GM18502 (cell line): ENCODE results near the gene TSPAN11.

Experiments used
- ATAC-seq: cut with Tn5 transposase; IDR thresholded peaks from one replicate; pipeline ENCODE4 v1.9.1; 2021; ENCODE audit warnings: mild to moderate bottlenecking; ENCODE audit not compliant: unreplicated experiment, poor library complexity

Gene TSPAN11

GRCh38 chr12:30997685-30998440 is 71.3 kb downstream of the TSPAN11 start:
- ATAC-seq = no peak

GRCh38 chr12:30999011-30999410 is 72.5 kb downstream of the TSPAN11 start:
- no peak for ATAC-seq

GRCh38 chr12:30999723-31000122 is 73.2 kb downstream of the TSPAN11 start:
- ATAC-seq = no peak

- ATAC-seq = no peak
Observed at GRCh38 chr12:31000751-31001150, 74.2 kb downstream of the TSPAN11 start.

- no peak for ATAC-seq
Observed at GRCh38 chr12:31001581-31002360, 75.2 kb downstream of the TSPAN11 start.

GRCh38 chr12:31002361-31002725 is 75.8 kb downstream of the TSPAN11 start:
- no peak for ATAC-seq

- ATAC-seq = peak; percentile 44
Observed at GRCh38 chr12:31002999-31003398, 76.5 kb downstream of the TSPAN11 start.

- no peak for ATAC-seq
Observed at GRCh38 chr12:31003861-31004640, 77.5 kb downstream of the TSPAN11 start.

GRCh38 chr12:31004666-31005065 is 78.1 kb downstream of the TSPAN11 start:
- no peak for ATAC-seq

- no peak for ATAC-seq
Observed at GRCh38 chr12:31005256-31005943, 78.9 kb downstream of the TSPAN11 start.

- ATAC-seq = no peak
Observed at GRCh38 chr12:31005944-31006361, 79.4 kb downstream of the TSPAN11 start.

GRCh38 chr12:31006416-31007152 is 80.0 kb downstream of the TSPAN11 start:
- no peak for ATAC-seq

GRCh38 chr12:31007153-31007495 is 80.6 kb downstream of the TSPAN11 start:
- ATAC-seq = no peak

GRCh38 chr12:31007636-31008175 is 81.2 kb downstream of the TSPAN11 start:
- no peak for ATAC-seq

GRCh38 chr12:31008241-31008761 is 81.8 kb downstream of the TSPAN11 start:
- no peak for ATAC-seq

GRCh38 chr12:31008961-31009840 is 82.7 kb downstream of the TSPAN11 start:
- ATAC-seq = no peak

- no peak for ATAC-seq
Observed at GRCh38 chr12:31009976-31010375, 83.4 kb downstream of the TSPAN11 start.

GRCh38 chr12:31011336-31011735 is 84.8 kb downstream of the TSPAN11 start:
- no peak for ATAC-seq
